PFSK-1 (cell line): ENCODE data around the gene RELL1.

Experiments
- POLR2AphosphoS5 ChIP-seq: IDR thresholded peaks from 2 replicates; pipeline ENCODE4 v1.6.1; 2012; ENCODE audit warnings: low read depth, mild to moderate bottlenecking, control low read depth, low read length, moderate library complexity
- SIN3A ChIP-seq: IDR thresholded peaks from 2 replicates; pipeline ENCODE4 v1.6.1; 2012; ENCODE audit warnings: mild to moderate bottlenecking, low read length, moderate library complexity, borderline replicate concordance; ENCODE audit not compliant: insufficient read depth

- no peak for TF ChIP-seq POLR2AphosphoS5
- TF ChIP-seq SIN3A: no peak
Measured at GRCh38 chr4:37719021-37719420, 32.8 kb upstream of the RELL1 start.
